Loucy (cell line): Measurements from ENCODE around the gene TET1.

Source experiments
- H2AFZ ChIP-seq: fragments of 200-600 bp; sonication (generic); 2 replicates; pipeline ENCODE4 v1.6.0; 2016; ENCODE audit warnings: antibody characterized with exemption, mild to moderate bottlenecking, low read length, moderate library complexity
- H3F3A ChIP-seq: fragments of 200-600 bp; 2 replicates; pipeline ENCODE4 v1.6.0; 2016; ENCODE audit warnings: antibody characterized with exemption, low read depth, mild to moderate bottlenecking
- H3K27me3 ChIP-seq: fragments of 200-600 bp; sonication (generic); 2 replicates; pipeline ENCODE4 v1.6.1; 2014; ENCODE audit warnings: low read length, mild to moderate bottlenecking; ENCODE audit not compliant: insufficient read depth, poor library complexity, severe bottlenecking
- H3K36me3 ChIP-seq: fragments of 200-600 bp; sonication (generic); 2 replicates; pipeline ENCODE4 v1.6.1; 2016; ENCODE audit warnings: low read length; ENCODE audit not compliant: insufficient read depth
- H3K4me1 ChIP-seq: fragments of 200-600 bp; sonication (generic); 2 replicates; pipeline ENCODE4 v1.5.1; 2014; ENCODE audit warnings: low read length, mild to moderate bottlenecking; ENCODE audit not compliant: insufficient read depth, poor library complexity, severe bottlenecking
- H3K4me2 ChIP-seq: fragments of 200-600 bp; sonication (generic); 2 replicates; pipeline ENCODE4 v1.6.0; 2014; ENCODE audit warnings: antibody characterized with exemption, low read length, low read depth, mild to moderate bottlenecking; ENCODE audit not compliant: poor library complexity, severe bottlenecking
- H3K4me3 ChIP-seq: fragments of 200-600 bp; sonication (generic); 2 replicates; pipeline ENCODE4 v1.5.1; 2014; ENCODE audit warnings: low read length, mild to moderate bottlenecking, mixed read lengths; ENCODE audit not compliant: poor library complexity, severe bottlenecking
- H3K79me2 ChIP-seq: fragments of 200-600 bp; sonication (generic); 2 replicates; pipeline ENCODE4 v1.6.1; 2014; ENCODE audit warnings: low read length; ENCODE audit not compliant: insufficient read depth
- H3K9ac ChIP-seq: fragments of 200-600 bp; sonication (generic); 2 replicates; pipeline ENCODE4 v1.6.0; 2014; ENCODE audit warnings: mild to moderate bottlenecking, low read depth, low read length, moderate library complexity; ENCODE audit not compliant: poor library complexity, severe bottlenecking
- H3K9me2 ChIP-seq: fragments of 200-600 bp; sonication (generic); replicated peaks from 2 replicates; pipeline ENCODE4 v1.6.1; 2016; ENCODE audit warnings: low read depth, low read length, mixed read lengths
- H3K9me3 ChIP-seq: fragments of 200-600 bp; sonication (generic); 2 replicates; pipeline ENCODE4 v1.6.1; 2014; ENCODE audit warnings: mild to moderate bottlenecking, antibody characterized with exemption, low read length, low read depth; ENCODE audit not compliant: insufficient read depth
- H4K20me1 ChIP-seq: fragments of 200-600 bp; sonication (generic); 2 replicates; pipeline ENCODE4 v1.6.0; 2014; ENCODE audit warnings: antibody characterized with exemption, low read length, mild to moderate bottlenecking; ENCODE audit not compliant: insufficient read depth, poor library complexity, severe bottlenecking
- EZH2phosphoT487 ChIP-seq: fragments of 200-600 bp; IDR thresholded peaks from 2 replicates; pipeline ENCODE4 v1.6.1; 2018; ENCODE audit warnings: antibody characterized with exemption, mild to moderate bottlenecking, moderate library complexity, borderline replicate concordance
- TF ChIP-seq, protein P1 (sequence below): fragments of 200-600 bp; sonication (generic); conservative IDR thresholded peaks from 2 replicates; pipeline ENCODE4 v1.5.1; 2014; ENCODE audit warnings: mild to moderate bottlenecking, antibody characterized with exemption, low read length

Gene TET1

DNA sequence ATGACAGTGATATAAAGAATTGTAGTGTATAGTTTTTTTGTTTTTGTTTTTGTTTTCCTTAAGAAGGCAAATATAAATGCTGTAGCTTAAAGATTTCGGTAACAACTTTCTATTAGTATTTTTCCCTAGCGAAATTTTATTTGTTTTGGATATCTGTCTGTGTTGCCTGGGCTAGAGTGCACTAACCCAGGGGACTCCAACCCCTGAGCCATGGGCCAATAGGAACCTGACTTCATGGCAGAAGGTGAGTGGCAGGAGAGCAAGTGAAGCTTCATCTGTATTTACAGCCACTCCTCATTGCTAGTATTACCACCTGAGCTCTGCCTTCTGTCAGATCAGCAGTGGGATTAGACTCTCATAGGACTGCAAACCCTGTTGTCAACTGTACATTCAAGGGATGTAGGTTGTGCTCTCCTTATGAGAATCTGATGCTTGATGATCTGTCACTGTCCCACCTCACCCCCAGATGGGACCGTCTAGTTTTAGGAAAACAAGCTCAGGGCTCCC, 95.5 kb downstream of the TET1 start:
- no peak overlapping the region for H2AFZ ChIP-seq
- no peak overlapping the region for H3K4me2 ChIP-seq
- H3K9me2 ChIP-seq = no peaks in the 10 kb centered on the region
- no peaks in the 10 kb centered on the region for H4K20me1 ChIP-seq
- no peaks in the 10 kb centered on the region for H3K9me3 ChIP-seq
- H3F3A ChIP-seq = no peaks in the 10 kb centered on the region
- H3K36me3 ChIP-seq = peaks cover 42% of the 10 kb centered on the region; the same call in 1 of the 2 replicates
- no peaks in the 10 kb centered on the region for H3K4me1 ChIP-seq
- no peak overlapping the region for H3K4me3 ChIP-seq
- H3K79me2 ChIP-seq = no peaks in the 10 kb centered on the region
- no peak overlapping the region for H3K9ac ChIP-seq
- no peaks in the 10 kb centered on the region for H3K27me3 ChIP-seq
- TF ChIP-seq, protein P1, sequence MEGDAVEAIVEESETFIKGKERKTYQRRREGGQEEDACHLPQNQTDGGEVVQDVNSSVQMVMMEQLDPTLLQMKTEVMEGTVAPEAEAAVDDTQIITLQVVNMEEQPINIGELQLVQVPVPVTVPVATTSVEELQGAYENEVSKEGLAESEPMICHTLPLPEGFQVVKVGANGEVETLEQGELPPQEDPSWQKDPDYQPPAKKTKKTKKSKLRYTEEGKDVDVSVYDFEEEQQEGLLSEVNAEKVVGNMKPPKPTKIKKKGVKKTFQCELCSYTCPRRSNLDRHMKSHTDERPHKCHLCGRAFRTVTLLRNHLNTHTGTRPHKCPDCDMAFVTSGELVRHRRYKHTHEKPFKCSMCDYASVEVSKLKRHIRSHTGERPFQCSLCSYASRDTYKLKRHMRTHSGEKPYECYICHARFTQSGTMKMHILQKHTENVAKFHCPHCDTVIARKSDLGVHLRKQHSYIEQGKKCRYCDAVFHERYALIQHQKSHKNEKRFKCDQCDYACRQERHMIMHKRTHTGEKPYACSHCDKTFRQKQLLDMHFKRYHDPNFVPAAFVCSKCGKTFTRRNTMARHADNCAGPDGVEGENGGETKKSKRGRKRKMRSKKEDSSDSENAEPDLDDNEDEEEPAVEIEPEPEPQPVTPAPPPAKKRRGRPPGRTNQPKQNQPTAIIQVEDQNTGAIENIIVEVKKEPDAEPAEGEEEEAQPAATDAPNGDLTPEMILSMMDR = no peak
- TF ChIP-seq EZH2phosphoT487 = no peak

DNA sequence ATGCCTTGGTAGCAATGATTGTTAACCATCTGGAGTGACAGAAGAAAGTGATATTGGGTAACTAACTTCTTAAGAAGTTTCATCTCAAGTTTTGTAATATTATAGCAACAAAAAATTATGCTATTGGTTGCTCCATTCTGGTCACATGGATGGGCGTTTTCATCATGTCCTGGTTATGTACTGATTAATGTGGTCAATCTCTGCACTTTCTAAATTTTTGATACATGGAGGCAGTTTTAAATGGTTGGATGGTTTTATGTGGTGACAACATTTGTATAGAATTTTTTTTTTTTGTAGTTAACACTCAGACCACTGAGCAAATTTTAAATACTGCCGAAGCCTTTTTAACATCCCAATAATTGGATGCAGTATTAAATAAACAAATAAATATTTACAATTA, 105.7 kb downstream of the TET1 start:
- H3K79me2 ChIP-seq = no peaks in the 10 kb centered on the region
- TF ChIP-seq, protein P1 = no peak
- TF ChIP-seq EZH2phosphoT487 = no peak
- H3K9ac ChIP-seq = no peak overlapping the region
- H3K4me1 ChIP-seq = no peaks in the 10 kb centered on the region
- H2AFZ ChIP-seq = no peak overlapping the region
- H4K20me1 ChIP-seq = peaks cover 5% of the 10 kb centered on the region
- no peaks in the 10 kb centered on the region for H3K9me2 ChIP-seq
- no peak overlapping the region for H3K4me3 ChIP-seq
- H3K4me2 ChIP-seq = no peak overlapping the region
- H3K9me3 ChIP-seq = no peaks in the 10 kb centered on the region
- H3K27me3 ChIP-seq = no peaks in the 10 kb centered on the region
- peaks cover 45% of the 10 kb centered on the region; the same call in 1 of the 2 replicates for H3K36me3 ChIP-seq
- H3F3A ChIP-seq = no peaks in the 10 kb centered on the region

DNA sequence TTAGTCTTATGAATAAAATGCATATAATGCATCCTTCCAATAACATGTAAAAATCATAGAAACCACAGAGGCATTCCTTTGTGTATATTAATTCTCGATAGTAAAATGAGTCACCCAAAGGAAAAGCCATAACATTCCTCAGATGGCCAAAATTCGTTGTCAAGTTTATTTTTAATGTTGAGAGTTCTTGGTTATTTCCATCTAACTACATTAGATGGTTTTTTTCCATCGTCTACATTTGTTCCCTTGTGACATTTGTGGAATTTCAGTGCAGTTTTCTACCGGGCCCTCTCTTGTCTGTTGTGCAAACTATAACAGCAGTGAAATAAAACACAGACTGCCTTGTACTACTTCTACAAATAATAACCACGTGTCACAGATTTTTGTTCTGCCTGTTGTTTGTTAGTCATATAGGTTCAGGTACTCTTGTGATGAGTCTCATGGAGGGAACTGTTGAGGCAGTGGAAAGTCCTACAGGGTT, 106.2 kb downstream of the TET1 start:
- Histone ChIP-seq H3K9me2 (no peaks in the 10 kb centered on the region), H3K4me3 (no peak overlapping the region), H3K4me2 (no peak overlapping the region), H3K36me3 (peaks cover 48% of the 10 kb centered on the region; the same call in 1 of the 2 replicates), H3K79me2 (no peaks in the 10 kb centered on the region), H2AFZ (no peak overlapping the region), H3K27me3 (no peaks in the 10 kb centered on the region), H3F3A (no peaks in the 10 kb centered on the region), H3K4me1 (no peaks in the 10 kb centered on the region), H3K9ac (no peak overlapping the region), H3K9me3 (no peaks in the 10 kb centered on the region), H4K20me1 (peaks cover 5% of the 10 kb centered on the region)
- TF ChIP-seq, protein P1 = no peak
- TF ChIP-seq EZH2phosphoT487 = no peak
